GM18520 (cell line): ENCODE measurements around the gene AGMO.

Source experiments
- ATAC-seq: cut with Tn5 transposase; IDR thresholded peaks from one replicate; pipeline ENCODE4 v1.9.1; 2021; ENCODE audit not compliant: unreplicated experiment

Gene AGMO

GRCh38 chr7:15504351-15504750, 57.5 kb downstream of the AGMO start:
- ATAC-seq, result no peak

GRCh38 chr7:15503603-15504290, 58.1 kb downstream of the AGMO start:
- ATAC-seq, result no peak

- no peak for ATAC-seq
These were observed 63.4 kb downstream of the AGMO start for GRCh38 chr7:15498465-15498864.

- ATAC-seq, result no peak
These were observed 66.6 kb downstream of the AGMO start for GRCh38 chr7:15495170-15495569.

GRCh38 chr7:15494711-15495110, 67.1 kb downstream of the AGMO start:
- ATAC-seq, result no peak

- ATAC-seq, result no peak
These were observed 70.5 kb downstream of the AGMO start for GRCh38 chr7:15491361-15491760.

- ATAC-seq, result no peak
These were observed 71.5 kb downstream of the AGMO start for GRCh38 chr7:15490291-15490690.

GRCh38 chr7:15489861-15490260, 72.0 kb downstream of the AGMO start:
- ATAC-seq, result no peak

GRCh38 chr7:15489383-15489782, 72.4 kb downstream of the AGMO start:
- no peak for ATAC-seq

- no peak for ATAC-seq
These were observed 73.4 kb downstream of the AGMO start for GRCh38 chr7:15488401-15488800.

GRCh38 chr7:15487896-15488295, 73.9 kb downstream of the AGMO start:
- ATAC-seq, result no peak

- ATAC-seq, result no peak
These were observed 75.8 kb downstream of the AGMO start for GRCh38 chr7:15485998-15486397.

GRCh38 chr7:15485431-15485830, 76.4 kb downstream of the AGMO start:
- ATAC-seq, result no peak

- no peak for ATAC-seq
These were observed 80.7 kb downstream of the AGMO start for GRCh38 chr7:15481132-15481531.

- ATAC-seq, result no peak
These were observed 83.4 kb downstream of the AGMO start for GRCh38 chr7:15478401-15478800.

GRCh38 chr7:15476531-15476918, 85.3 kb downstream of the AGMO start:
- ATAC-seq, result no peak

- no peak for ATAC-seq
These were observed 85.8 kb downstream of the AGMO start for GRCh38 chr7:15475808-15476530.

GRCh38 chr7:15471669-15471950, 90.2 kb downstream of the AGMO start:
- ATAC-seq, result no peak

- ATAC-seq, result no peak
These were observed 90.8 kb downstream of the AGMO start for GRCh38 chr7:15470825-15471668.

- no peak for ATAC-seq
These were observed 97.1 kb downstream of the AGMO start for GRCh38 chr7:15464667-15465121.

- no peak for ATAC-seq
These were observed 97.8 kb downstream of the AGMO start for GRCh38 chr7:15463801-15464666.
